ENCODE data around the gene AP2A1.

DNA sequence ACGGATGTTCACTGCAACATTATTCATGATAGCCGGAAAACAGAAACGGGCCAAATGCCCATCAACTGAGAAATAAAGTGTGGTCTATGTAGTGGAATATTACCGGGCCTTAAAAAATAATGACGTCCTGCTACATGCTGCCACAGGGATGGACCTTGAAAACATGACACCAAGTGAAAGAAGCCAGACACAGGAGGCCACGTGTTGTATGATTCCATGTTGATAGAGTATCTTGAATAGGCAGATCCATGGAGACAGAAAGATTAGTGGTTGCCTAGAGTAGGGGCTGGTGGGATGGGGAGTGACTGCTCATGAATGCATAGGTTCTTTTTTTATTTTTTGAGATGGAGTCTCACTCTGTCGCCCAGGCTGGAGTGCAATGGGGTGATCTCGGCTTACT lies 3.7 kb downstream of the AP2A1 start:
- TF ChIP-seq, protein P1, sequence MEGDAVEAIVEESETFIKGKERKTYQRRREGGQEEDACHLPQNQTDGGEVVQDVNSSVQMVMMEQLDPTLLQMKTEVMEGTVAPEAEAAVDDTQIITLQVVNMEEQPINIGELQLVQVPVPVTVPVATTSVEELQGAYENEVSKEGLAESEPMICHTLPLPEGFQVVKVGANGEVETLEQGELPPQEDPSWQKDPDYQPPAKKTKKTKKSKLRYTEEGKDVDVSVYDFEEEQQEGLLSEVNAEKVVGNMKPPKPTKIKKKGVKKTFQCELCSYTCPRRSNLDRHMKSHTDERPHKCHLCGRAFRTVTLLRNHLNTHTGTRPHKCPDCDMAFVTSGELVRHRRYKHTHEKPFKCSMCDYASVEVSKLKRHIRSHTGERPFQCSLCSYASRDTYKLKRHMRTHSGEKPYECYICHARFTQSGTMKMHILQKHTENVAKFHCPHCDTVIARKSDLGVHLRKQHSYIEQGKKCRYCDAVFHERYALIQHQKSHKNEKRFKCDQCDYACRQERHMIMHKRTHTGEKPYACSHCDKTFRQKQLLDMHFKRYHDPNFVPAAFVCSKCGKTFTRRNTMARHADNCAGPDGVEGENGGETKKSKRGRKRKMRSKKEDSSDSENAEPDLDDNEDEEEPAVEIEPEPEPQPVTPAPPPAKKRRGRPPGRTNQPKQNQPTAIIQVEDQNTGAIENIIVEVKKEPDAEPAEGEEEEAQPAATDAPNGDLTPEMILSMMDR (IDR thresholded peaks at IDR 0.05; ENCODE audit: extremely low read depth in 1 of 2, insufficient read depth in 1 of 2, low read depth in 1 of 2, low read length in 2 of 2) = no peak
- TF ChIP-seq POLR2AphosphoS5 (IDR thresholded peaks at IDR 0.05; ENCODE audit: insufficient read depth, low read depth, low read length) (no peak), MYC (IDR thresholded peaks at IDR 0.05; ENCODE audit: low read depth, low read length) (no peak), EZH2 (IDR thresholded peaks at IDR 0.05; ENCODE audit: borderline replicate concordance, low read depth, low read length, severe bottlenecking) (no peak)
- TF ChIP-seq, protein P2, sequence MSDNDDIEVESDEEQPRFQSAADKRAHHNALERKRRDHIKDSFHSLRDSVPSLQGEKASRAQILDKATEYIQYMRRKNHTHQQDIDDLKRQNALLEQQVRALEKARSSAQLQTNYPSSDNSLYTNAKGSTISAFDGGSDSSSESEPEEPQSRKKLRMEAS (IDR thresholded peaks at IDR 0.05; ENCODE audit: insufficient read depth, insufficient read length) = no peak
